ENCODE data around the gene TBC1D14. TPM values are rescaled to one million over a fixed set of nuclear protein-coding genes. Genes with fewer than 3 reads are reported as not detected.

Gene TBC1D14
- total RNA-seq, 4 donors from 2014 or later, result 39.0 to 48.4 (median 43.7) TPM

- no peak for TF ChIP-seq CTCF (IDR thresholded peaks at IDR 0.05; ENCODE audit: low read depth)
Observed at GRCh38 chr4:6890358-6890757, 19.3 kb upstream of the TBC1D14 start.

- TF ChIP-seq CTCF (IDR thresholded peaks at IDR 0.05; ENCODE audit: low read depth), result no peak
Observed at GRCh38 chr4:6891436-6892170, 18.0 kb upstream of the TBC1D14 start.

- no peak for TF ChIP-seq CTCF (IDR thresholded peaks at IDR 0.05; ENCODE audit: low read depth)
Observed at GRCh38 chr4:6892190-6892908, 17.3 kb upstream of the TBC1D14 start.

- no peak for TF ChIP-seq CTCF (IDR thresholded peaks at IDR 0.05; ENCODE audit: low read depth)
Observed at GRCh38 chr4:6892909-6893202, 16.8 kb upstream of the TBC1D14 start.

- no peak for TF ChIP-seq CTCF (IDR thresholded peaks at IDR 0.05; ENCODE audit: low read depth)
Observed at GRCh38 chr4:6893449-6894085, 16.1 kb upstream of the TBC1D14 start.

- no peak for TF ChIP-seq CTCF (IDR thresholded peaks at IDR 0.05; ENCODE audit: low read depth)
Observed at GRCh38 chr4:6894086-6894478, 15.5 kb upstream of the TBC1D14 start.

Data from subcutaneous adipose tissue (tissue), 4 donors.